Fibroblast of upper back skin (primary cell): ENCODE measurements around the gene RFC2.
"Not testable (repeated sequence)": the region's sequence is repeated elsewhere in the genome, so short reads cannot be mapped to it uniquely, and the experiment has no call there.

ENCODE experiments used
- DNase-seq: peaks from one replicate; pipeline ENCODE4 v3.0.0-alpha.2; 2013

RFC2 gene

GRCh38 chr7:74282748-74283459, 28.7 kb upstream of the RFC2 start:
- no peak for DNase-seq

- no peak for DNase-seq
These were observed 26.8 kb upstream of the RFC2 start for GRCh38 chr7:74280985-74281384.

GRCh38 chr7:74277636-74278035, 23.4 kb upstream of the RFC2 start:
- DNase-seq: no peak

- no peak for DNase-seq
These were observed 21.2 kb upstream of the RFC2 start for GRCh38 chr7:74275401-74275881.

GRCh38 chr7:74272305-74273038, 18.3 kb upstream of the RFC2 start:
- peak; percentile 95 for DNase-seq

- no peak for DNase-seq
These were observed 17.5 kb upstream of the RFC2 start for GRCh38 chr7:74271742-74272141.

GRCh38 chr7:74269757-74270277, 15.6 kb upstream of the RFC2 start:
- peak; percentile 76 for DNase-seq

GRCh38 chr7:74267756-74268565, 13.8 kb upstream of the RFC2 start:
- DNase-seq: no peak

- no peak for DNase-seq
These were observed 12.2 kb upstream of the RFC2 start for GRCh38 chr7:74266191-74266963.

GRCh38 chr7:74263399-74264120, 9.4 kb upstream of the RFC2 start:
- DNase-seq: no peak

GRCh38 chr7:74262639-74263398, 8.6 kb upstream of the RFC2 start:
- DNase-seq: no peak

- DNase-seq: no peak
These were observed 4.4 kb upstream of the RFC2 start for GRCh38 chr7:74258639-74259038.

- peak; percentile 94 for DNase-seq
These were observed 2.6 kb upstream of the RFC2 start for GRCh38 chr7:74256491-74257408.

GRCh38 chr7:74255461-74255860, 1.3 kb upstream of the RFC2 start:
- DNase-seq: not testable (repeated sequence)

- no peak for DNase-seq
These were observed 720 bp upstream of the RFC2 start for GRCh38 chr7:74254858-74255379.

- no peak for DNase-seq
These were observed 417 bp downstream of the RFC2 start for GRCh38 chr7:74253835-74254128.

- no peak for DNase-seq
These were observed 868 bp downstream of the RFC2 start for GRCh38 chr7:74253331-74253730.

- DNase-seq: no peak
These were observed 1.3 kb downstream of the RFC2 start for GRCh38 chr7:74252893-74253292.

- not testable (repeated sequence) for DNase-seq
These were observed 5.1 kb downstream of the RFC2 start for GRCh38 chr7:74249058-74249457.

GRCh38 chr7:74248156-74248555, 6.0 kb downstream of the RFC2 start:
- DNase-seq: no peak
